ENCODE results near the gene FGF5.

DNA sequence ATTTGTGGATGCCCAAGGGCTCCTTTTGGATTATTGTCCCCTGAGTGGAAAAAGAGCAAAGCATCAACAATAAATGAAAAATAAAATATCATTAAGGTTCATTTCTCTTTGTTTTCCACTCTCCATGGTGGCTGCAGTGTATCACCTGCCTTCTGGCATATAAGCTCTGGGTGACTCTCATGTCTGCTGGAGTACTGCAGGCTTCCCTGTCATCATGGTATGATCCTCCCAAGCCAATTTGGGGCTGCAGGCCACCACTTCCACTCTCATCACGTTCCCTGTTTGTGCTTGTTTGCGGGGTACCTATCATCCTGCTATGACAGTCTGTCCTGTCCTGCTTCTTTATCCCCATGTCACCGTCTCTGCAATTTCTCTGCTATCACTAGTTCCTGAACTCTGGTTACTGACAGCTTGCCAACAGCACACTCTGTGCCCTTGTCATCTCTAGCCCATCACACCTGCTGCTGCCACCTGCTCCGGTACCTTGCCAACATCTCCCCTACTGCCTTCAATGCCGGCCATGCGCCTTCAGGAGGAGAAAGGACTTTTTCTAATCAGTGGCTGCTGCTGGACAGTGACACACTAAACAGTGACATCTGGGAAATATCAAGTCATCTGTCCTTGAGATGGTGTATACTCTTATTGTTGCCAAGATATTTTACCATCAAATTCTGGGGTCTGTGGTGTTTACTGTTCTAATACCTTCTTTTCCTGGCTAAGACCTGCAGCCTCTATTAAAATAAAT, 23.0 kb upstream of the FGF5 start:
- TF ChIP-seq CEBPB (IDR thresholded peaks at IDR 0.05) = no peak
- TF ChIP-seq, protein P1, sequence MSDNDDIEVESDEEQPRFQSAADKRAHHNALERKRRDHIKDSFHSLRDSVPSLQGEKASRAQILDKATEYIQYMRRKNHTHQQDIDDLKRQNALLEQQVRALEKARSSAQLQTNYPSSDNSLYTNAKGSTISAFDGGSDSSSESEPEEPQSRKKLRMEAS (IDR thresholded peaks at IDR 0.05) = no peak

Measured in Ishikawa (cell line).